Duodenal mucosa (tissue), 2 donors: ENCODE results near the gene FSD1.

Experiments used
- H3K27ac ChIP-seq: one replicate; pipeline ENCODE4 v1.7.0; 2013; ENCODE audit warnings: low read depth, low read length
- H3K27me3 ChIP-seq, 2 donors: one replicate each; pipeline ENCODE4 v1.7.0; 2013; ENCODE audit warnings: low read length in 2 of 2, control low read depth in 1 of 2; ENCODE audit not compliant: insufficient read depth in 2 of 2, control insufficient read depth in 1 of 2
- H3K36me3 ChIP-seq, 2 donors: one replicate each; pipeline ENCODE4 v1.7.0; 2013; ENCODE audit warnings: low read length in 2 of 2, control low read depth in 1 of 2; ENCODE audit not compliant: insufficient read depth in 2 of 2, control insufficient read depth in 1 of 2
- H3K4me1 ChIP-seq, 2 donors: one replicate each; pipeline ENCODE4 v1.7.0; 2013; ENCODE audit warnings: low read length in 2 of 2, control low read depth in 1 of 2; ENCODE audit not compliant: insufficient read depth in 2 of 2, control insufficient read depth in 1 of 2
- H3K4me3 ChIP-seq, 2 donors: one replicate each; pipeline ENCODE4 v1.7.0; 2013; ENCODE audit warnings: low read length in 2 of 2, low read depth in 1 of 2
- H3K9ac ChIP-seq, 2 donors: one replicate each; pipeline ENCODE4 v1.7.0; 2013; ENCODE audit warnings: low read length in 2 of 2, low read depth in 1 of 2
- H3K9me3 ChIP-seq, 2 donors: one replicate each; pipeline ENCODE4 v1.7.0; 2013; ENCODE audit warnings: low read length in 2 of 2, control low read depth in 1 of 2; ENCODE audit not compliant: control insufficient read depth in 1 of 2

Gene FSD1

DNA sequence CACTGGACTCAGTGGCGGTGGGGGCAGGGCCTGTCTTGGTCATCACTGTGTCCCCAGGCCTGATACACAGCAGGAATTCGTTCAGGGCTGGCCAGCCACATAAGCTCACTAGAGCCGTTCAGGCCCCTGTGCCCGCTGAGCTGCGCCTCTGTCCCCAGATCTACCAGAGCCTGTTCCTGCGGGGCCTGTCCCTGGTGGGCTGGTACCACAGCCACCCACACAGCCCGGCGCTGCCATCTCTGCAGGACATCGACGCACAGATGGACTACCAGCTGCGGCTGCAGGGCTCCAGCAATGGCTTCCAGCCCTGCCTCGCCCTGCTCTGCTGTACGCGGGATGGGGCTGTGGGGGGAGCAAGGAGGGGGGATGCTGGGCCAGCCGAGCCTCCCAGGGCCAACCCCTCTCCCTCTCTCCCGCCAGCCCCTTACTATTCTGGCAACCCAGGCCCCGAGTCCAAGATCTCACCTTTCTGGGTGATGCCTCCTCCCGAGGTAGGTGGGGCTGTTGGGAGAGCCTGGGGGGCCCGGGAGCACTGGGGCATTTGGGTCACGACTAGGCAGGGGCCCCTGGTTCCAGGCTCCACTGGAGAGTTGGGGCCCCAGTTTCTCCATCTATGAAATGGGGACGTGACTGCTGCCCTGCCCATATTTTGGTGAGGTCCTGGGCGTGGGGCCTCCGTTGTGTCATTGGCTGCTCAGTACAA lies 52.8 kb downstream of the FSD1 start:
- H3K9me3 ChIP-seq: no peaks in the 10 kb centered on the region
- H3K4me3 ChIP-seq: no peak overlapping the region
- H3K36me3 ChIP-seq: peaks cover 17 to 39% of the 10 kb centered on the region in 2 donors
- H3K27ac ChIP-seq: no peak overlapping the region
- no peak overlapping the region for H3K9ac ChIP-seq
- no peaks in the 10 kb centered on the region for H3K27me3 ChIP-seq
- no peaks in the 10 kb centered on the region for H3K4me1 ChIP-seq

- H3K27ac ChIP-seq: no peak overlapping the region
- H3K4me3 ChIP-seq: no peak overlapping the region
- H3K9me3 ChIP-seq: no peaks in the 10 kb centered on the region
- H3K36me3 ChIP-seq: peaks cover 24 to 46% of the 10 kb centered on the region in 2 donors
- H3K9ac ChIP-seq: no peak overlapping the region
- H3K4me1 ChIP-seq: no peaks in the 10 kb centered on the region
- H3K27me3 ChIP-seq: no peaks in the 10 kb centered on the region
Observed at GRCh38 chr19:4357921-4358326, 53.5 kb downstream of the FSD1 start.

- Histone ChIP-seq H3K27ac (no peak overlapping the region), H3K36me3 (peaks cover 34 to 56% of the 10 kb centered on the region in 2 donors), H3K4me1 (no peaks in the 10 kb centered on the region), H3K4me3 (no peak overlapping the region), H3K27me3 (no peaks in the 10 kb centered on the region), H3K9ac (no peak overlapping the region), H3K9me3 (no peaks in the 10 kb centered on the region)
Observed at GRCh38 chr19:4358709-4359626, 54.6 kb downstream of the FSD1 start.

- H3K27ac ChIP-seq: no peak overlapping the region
- H3K36me3 ChIP-seq: peaks cover 37 to 60% of the 10 kb centered on the region in 2 donors
Observed at GRCh38 chr19:4359627-4360000, 55.2 kb downstream of the FSD1 start.

DNA sequence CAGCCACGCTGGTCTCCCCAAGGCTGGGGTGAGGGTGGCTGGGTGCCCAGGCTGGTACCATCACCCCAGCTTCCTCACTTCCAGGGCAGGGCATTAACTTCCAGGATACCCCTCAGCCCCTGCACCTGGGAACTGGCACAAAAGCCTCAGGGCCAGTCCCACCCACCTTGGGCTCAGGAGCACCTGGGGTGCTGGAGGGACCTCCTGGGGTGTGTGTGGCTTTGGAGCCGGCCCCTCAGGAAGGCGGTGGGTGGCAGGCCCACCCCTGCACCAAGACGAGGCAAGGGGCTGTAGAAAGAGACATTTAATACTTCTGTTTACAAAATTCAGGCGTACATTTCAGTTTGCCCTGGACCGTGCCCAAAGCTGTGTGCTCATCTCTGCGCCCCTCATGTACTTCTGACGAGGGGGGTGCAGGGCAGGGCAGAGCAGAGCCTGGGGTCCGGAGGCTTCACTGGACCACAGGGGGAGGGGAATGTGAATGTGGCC lies 55.7 kb downstream of the FSD1 start:
- Histone ChIP-seq H3K27ac (no peak overlapping the region), H3K36me3 (peaks cover 40 to 62% of the 10 kb centered on the region in 2 donors), H3K4me1 (no peaks in the 10 kb centered on the region), H3K9me3 (no peaks in the 10 kb centered on the region), H3K9ac (no peak overlapping the region), H3K4me3 (no peak overlapping the region), H3K27me3 (no peaks in the 10 kb centered on the region)

More at GRCh38 chr19:4359627-4360000, 55.2 kb downstream of the FSD1 start:
- Histone ChIP-seq H3K27me3 (no peaks in the 10 kb centered on the region), H3K9me3 (no peaks in the 10 kb centered on the region), H3K9ac (no peak overlapping the region), H3K4me3 (no peak overlapping the region), H3K4me1 (no peaks in the 10 kb centered on the region)

GRCh38 chr19:4360641-4361151 lies 56.3 kb downstream of the FSD1 start:
- H3K9ac ChIP-seq: no peak overlapping the region
- H3K27ac ChIP-seq: no peak overlapping the region
- H3K4me1 ChIP-seq: no peaks in the 10 kb centered on the region
- no peaks in the 10 kb centered on the region for H3K27me3 ChIP-seq
- H3K36me3 ChIP-seq: peaks cover 45 to 68% of the 10 kb centered on the region in 2 donors
- H3K9me3 ChIP-seq: no peaks in the 10 kb centered on the region
- no peak overlapping the region for H3K4me3 ChIP-seq

DNA sequence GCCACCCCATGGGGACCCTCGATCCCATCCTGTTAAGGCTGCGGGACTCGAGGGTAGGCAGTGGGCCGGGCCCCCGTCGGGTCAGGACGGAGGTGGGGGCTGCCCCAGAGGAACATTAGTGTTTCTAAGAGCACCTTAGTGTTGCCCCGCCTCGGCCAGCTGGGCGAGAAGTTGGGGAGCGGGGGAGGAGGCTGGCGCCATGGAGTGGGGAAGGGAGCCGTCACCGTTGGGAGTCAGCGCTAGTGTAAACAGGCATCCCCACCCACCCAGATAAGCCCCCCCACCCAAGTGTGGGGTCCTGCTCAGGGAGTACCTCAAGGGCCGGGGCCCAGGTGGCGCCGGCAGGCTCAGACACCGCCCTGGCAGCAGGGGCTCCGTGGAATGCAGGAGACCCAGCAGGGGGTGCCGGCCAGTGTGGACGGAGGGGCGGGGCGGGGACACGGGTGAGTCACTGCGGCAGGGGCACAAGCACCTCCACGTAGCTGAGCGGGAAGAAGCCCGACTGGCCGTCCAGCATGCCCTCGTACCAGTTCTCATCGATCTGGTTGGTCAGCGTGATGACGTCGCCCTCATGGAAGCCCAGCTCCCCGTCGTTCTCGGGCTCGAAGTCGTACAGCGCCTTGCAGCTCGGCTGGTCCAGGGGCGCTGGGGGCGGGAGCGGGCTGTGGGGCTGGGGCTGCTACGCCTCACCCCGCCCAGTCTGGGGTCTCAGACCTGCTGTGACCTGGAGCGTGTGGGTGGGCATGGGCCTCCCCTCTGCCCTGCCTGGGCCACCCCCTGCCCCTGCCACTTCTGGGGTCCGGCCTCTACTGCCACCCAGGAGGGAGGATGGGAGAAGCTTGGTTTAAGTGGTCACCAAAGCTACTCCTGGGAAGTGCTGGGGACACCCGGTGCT lies 57.0 kb downstream of the FSD1 start:
- H3K27me3 ChIP-seq: no peaks in the 10 kb centered on the region
- H3K4me3 ChIP-seq: no peak overlapping the region
- no peak overlapping the region for H3K9ac ChIP-seq
- no peaks in the 10 kb centered on the region for H3K9me3 ChIP-seq
- peaks cover 49 to 75% of the 10 kb centered on the region in 2 donors for H3K36me3 ChIP-seq
- H3K27ac ChIP-seq: no peak overlapping the region
- H3K4me1 ChIP-seq: no peaks in the 10 kb centered on the region

GRCh38 chr19:4362101-4362828 lies 57.9 kb downstream of the FSD1 start:
- no peaks in the 10 kb centered on the region for H3K27me3 ChIP-seq
- peaks cover 49 to 81% of the 10 kb centered on the region in 2 donors for H3K36me3 ChIP-seq
- H3K4me1 ChIP-seq: no peaks in the 10 kb centered on the region
- H3K27ac ChIP-seq: no peak overlapping the region
- H3K4me3 ChIP-seq: no peak overlapping the region
- H3K9me3 ChIP-seq: no peaks in the 10 kb centered on the region
- no peak overlapping the region for H3K9ac ChIP-seq

GRCh38 chr19:4362831-4363545 lies 58.6 kb downstream of the FSD1 start:
- Histone ChIP-seq H3K27ac (no peak overlapping the region), H3K4me1 (peaks cover 0 to 4% of the 10 kb centered on the region in 2 donors), H3K36me3 (peaks cover 48 to 87% of the 10 kb centered on the region in 2 donors), H3K9me3 (no peaks in the 10 kb centered on the region), H3K27me3 (no peaks in the 10 kb centered on the region), H3K4me3 (no peak overlapping the region), H3K9ac (no peak overlapping the region)
